ENCODE measurements around the gene SYNJ2.

SYNJ2 gene

DNA sequence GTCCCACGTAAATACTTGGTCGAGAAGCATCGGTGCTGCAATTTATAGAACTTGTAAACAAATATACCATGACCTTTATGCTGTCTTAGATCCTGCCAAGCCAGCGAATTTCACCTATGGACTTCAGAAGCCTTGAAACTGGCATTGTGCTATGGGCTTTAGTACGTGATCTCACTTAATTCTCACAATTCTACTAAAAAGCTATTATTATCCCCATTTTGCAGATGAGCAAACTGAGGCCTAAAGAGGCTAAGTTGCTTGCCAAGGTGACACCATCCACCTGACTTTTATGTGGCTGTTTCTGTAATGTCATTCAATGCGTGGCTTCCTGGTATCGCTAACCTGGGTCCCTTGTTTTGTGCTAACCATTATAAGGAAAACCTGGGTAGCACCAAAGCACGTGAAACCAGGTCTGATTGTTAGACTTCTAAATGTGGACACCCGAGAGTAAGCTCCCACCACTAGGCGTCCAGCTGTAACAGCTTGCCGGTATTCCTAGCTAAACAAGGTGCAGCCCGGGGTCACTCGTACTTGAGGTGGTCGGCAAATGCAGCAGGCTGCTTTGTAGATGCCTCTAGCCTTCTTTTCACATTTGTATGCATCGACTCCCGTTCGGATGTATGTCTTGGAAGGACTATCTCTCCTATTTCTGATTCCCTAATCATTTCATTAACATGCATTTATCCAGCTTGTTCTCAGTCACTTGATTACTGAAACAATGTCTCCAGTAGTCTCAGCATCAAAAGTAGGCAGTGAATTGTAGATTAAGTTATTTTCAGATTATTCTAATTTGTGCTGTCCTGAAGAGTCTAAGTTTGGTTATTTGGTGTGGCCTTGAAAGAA is 1.1 kb downstream of the SYNJ2 start:
- no peak for DNase-seq

DNA sequence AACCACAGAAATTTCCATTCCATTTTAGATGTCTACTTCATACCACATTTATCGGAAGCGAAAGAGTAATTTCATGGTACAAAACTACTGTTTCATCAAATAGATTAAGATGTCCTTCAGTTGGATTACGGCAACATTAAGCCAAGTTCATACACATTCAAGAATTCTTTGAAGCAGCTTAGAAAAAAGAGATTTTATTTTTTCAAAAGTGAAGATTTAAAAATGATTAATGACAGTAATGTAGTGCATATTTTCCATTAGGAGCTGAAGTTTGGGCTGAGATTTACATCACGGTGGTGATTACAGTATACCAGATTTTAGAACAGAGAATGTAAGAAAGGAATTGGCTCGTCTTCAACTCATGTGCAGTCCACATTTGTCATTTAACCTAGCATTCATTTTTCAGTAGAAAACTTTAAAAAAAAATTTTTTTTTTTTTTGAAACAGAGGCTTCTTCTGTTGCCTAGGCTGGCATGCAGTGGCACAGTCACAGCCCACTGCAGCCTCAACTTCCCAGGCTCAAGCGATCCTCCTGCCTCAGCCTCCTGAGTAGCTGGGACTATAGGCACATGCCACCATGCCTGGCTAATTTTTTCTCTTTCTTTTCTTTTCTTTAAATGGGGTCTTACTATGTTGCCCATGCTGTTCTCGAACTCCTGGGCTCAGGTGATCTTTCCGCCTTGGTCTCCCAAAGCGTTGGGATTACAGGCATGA is 1.9 kb downstream of the SYNJ2 start:
- DNase-seq, result no peak

DNA sequence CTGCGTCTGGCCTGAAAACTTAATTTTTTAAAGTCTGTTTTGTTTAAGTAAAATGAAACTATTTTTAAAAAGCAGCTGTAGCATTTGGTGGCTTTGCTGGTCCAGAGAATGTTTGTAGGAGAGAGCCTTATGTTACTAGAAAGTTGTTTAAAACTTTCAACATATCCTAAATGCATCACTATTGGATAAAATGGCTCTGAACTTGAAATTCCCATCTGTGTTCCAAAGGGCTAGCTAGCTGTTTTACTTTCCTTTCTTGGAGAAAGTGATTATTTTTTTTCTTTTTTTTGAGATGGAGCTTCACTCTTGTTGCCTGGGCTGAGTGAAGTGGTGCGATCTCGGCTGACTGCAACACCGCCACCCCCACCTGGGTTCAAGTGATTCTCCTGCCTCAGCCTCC is 2.5 kb downstream of the SYNJ2 start:
- no peak for DNase-seq

DNA sequence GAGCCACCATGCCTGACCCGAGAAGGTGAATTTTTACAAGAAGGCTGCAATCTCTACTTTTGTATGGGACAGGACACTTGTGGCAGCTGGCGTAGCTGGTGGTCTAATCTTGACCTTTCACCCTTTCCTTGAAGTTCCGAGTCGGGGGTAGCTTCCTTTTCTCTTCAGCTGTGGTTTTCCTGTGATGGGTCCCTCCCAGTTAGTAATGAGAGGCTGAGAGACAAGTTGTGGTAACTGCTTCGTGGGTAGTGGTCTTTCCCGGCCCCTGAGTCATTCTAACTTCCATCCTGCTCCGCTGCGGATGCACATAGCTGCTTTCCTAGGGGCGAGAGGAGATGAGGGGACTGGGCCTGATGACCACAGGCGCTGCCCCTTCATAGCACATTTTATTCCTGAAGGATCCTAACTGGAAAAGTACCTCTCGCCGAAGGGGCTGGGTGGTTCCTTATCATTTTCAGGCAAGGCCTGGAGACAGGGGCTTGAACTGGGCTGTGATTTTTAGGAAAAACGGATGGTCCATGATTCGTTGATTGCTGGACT is 3.1 kb downstream of the SYNJ2 start:
- DNase-seq, result no peak

DNA sequence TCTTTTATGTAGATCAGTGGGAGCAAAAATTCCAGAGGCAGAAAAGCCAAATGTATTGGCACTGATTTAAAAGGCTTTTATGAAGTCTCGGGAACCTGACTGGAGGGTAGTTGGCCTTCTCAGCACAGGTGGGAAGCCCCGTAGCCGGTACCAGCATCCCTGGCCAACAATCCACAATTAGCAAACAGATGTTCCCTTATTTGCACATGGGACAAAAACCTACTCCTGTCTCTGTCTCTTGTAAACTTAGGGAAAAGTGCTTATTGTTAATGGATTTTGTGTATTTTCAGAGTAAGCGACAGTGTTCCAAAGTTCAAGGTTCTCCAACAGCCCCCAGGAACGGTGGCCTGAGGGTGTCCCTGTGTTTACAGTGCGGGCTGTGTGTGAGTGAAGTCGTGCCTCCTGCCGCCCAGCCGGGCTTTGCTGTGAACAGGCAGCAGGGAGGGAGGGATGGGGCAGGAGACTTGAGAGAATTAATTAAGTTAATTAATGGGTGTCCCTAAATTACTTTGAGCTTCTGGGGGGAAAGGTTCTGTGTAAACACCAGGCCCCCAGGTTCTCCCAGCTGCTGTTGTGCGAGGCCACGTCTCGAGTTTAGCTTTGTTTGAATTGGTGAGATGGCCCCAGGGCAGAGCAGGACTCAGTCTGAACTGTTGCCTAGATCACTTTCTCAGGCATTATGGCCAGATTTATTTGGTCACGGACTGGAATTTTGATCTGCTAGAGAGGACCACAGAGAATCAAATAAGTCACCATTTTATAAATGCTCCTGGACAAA is 3.9 kb downstream of the SYNJ2 start:
- DNase-seq, result no peak

DNA sequence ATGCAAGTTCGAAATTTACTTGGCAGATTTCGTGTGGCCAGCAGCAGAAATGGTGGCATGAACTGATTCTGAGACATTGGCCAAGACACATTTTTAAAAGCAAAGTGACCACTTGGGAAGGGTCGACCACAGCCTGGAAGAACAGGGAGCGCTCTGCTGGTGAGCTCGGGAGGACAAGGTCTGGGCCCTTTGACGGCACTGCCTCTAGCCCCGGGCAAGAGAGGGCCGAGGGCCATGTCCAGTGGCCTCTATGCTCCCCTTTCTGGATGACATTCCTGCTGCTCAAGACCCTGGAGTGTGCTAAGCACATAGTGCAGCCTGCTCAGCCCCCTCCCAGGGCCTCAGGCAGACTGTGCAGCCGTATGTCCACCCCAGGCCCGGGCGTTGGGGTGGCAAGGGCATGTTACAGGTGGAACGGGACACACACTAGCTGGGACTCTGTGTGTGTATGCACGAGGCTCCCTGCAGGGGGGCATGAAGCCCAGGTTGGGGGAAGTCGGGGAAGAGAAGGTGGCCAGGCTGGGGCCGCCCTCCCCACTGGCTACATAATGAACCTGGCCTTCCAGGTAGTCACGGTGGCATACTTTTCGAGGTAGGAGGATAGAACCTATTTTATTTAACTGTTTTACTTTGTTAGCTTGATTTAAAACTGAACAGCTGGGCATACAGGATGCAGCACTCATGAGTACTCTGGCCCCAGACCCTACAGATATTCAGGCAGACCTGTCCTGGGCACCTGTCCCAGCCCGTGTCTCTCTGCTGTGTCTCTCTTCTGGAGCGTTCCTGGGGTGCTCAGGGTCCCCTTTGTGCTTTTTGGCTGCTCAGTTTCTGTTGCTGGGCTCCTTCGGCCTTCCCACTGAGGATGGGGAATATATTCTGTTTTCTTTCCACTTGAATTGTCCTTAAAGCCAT is 6.4 kb downstream of the SYNJ2 start:
- peak; percentile 58 for DNase-seq

DNA sequence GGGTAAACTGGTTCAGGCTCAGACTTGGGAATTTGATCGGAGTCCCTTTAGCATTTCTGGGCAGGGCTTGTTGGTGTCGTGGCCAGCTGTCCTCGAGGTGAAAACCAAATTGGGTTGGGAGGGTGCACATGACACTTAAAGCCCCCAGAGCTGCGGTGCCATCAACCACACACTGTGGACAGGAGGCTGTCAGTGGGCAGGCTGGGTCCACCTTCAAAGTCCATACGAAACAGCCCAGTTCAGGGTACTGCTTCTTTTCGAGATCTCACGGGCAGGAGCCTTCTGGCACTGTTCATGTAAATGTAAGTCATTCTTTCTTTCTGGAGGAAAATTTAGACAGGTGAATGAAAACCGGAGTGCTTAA is 7.0 kb downstream of the SYNJ2 start:
- peak; percentile 58 for DNase-seq

DNA sequence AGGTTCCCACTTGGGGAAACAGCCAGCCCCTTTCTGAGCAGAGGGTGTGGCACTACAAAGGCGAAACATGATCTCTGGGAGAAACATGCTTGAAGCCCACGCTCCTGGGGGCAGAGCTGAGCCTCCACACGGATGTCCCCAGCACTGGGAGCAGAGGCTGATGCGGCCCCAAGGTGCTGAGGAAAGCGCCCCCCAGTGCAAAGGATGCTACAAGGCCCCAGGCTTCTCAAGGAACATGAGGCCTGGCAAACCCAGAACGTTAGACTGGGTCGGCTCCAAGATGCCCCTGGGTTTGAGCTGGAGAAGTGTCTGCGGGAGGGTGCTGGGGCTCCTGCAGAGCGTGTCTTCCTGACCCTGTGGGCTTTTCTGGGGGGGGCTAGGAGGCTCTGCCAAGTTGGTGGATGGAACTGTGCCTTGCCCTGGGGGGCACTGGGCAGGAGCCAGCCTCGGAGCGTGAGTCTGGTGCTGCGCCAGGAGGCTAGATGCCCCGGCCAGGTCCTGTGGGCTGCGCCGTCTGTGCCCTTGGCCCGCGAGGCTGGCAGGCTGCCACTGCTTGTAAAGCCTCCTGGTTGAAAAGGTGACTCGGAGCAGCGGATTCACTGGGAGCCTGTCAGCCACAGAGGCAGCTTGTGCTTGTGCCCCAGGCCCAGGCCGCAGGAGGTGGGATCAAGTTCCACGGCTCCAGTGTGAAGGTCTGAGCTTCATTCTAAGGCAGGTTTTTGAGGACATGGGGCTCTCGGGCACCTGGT is 8.1 kb downstream of the SYNJ2 start:
- peak; percentile 83 for DNase-seq

DNA sequence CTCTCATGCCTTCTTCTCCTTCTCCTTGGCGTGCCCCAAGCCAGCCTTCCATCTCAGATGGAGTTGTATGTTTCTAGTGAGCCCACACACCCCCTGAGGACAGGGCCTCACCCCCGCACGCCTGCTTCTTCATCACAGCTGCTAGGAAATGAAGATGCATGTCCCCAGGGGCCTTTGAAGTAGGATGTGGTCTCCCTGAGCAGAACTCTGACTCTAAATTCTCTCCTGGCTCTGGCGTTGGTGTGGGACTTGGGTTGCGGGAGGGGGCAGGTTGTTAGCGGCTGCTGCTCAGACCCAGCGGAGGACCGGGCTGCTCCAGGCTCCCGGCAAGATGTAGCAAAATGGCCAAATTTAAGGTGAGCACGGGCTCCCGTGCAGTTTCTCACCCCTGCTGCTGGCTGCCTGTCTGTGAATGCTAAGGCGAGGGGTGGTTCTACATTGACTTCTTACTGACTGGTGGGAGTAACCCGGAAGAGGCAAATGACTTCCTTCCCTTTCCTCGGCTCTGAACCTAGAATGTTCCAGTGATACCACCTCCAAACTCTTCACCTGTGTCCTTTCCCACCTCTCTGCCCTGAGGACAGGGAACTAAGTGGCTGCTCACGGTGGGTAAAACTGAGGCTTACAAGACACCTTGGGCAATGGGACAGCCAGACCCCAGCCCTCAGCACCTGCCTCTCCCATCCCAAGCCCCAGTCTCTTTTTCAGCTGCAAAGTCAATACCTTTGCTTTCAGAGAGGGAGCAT is 8.8 kb downstream of the SYNJ2 start:
- DNase-seq, result no peak

DNA sequence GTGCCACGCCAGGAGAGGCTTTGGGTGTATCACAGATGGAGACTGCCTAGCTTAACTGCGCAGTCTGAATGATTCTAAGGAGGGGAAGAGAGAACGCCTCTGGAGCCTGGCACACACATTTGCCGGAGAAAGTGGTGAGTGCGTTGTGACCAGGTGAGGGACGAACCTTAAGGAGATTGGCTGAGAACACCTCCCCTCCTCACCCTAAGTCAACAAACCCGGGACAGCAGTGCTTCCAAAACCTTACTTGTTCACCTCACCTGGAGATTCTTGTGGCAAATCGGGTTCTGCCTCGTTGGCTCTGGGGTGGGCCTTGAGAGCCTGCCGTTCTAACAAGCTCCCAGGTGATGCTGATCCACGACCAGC is 9.4 kb downstream of the SYNJ2 start:
- no peak for DNase-seq

DNA sequence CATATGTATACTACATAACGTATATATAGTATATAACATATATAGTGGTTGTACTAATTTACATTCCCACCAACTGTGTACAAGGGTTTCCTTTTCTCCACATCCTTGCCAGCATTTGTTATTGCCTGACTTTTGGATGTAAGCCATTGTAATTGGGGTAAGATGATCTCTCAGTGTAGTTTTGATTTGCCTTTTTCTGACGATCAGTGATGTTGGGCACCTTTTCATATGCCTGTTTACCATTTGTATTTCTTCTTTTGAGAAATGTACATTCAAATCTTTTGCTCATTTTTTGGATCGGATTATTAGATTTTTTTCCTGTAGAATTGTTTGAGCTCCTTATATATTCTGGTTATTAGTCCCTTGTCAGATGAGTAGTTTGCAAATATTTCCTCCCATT is 11.4 kb downstream of the SYNJ2 start:
- no peak for DNase-seq

DNA sequence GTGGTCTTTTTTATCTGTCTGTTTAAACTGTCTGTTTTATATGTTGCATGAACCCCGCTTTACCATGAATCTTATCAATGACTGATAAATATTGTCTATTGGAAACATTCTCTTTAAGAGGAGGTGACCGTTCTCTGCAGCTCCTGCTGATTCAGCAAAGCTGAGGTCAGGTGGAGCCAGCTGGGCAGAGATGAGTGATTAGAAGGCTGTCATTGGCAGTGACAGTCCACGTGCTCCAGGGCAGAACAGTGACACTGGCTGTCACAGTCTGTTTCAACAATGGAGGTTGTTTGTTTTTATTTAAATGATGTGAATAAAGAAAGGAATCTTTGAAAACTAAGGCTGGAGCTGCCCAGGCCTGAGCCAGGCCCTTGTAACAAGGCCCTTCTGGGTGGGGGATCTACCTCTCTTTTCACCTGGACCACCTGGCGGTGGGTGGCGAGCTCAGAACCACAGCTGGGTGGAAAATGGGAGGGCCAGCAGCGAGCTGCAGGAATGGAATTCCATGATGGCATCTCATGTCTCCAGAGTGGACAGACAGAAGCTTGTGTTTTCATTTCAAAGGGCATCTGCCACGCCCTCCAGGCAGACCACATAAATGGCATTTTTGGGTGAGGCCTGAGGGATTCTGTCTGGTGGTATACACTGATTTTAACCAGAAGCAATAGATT is 12.6 kb downstream of the SYNJ2 start:
- DNase-seq, result peak; percentile 24

DNA sequence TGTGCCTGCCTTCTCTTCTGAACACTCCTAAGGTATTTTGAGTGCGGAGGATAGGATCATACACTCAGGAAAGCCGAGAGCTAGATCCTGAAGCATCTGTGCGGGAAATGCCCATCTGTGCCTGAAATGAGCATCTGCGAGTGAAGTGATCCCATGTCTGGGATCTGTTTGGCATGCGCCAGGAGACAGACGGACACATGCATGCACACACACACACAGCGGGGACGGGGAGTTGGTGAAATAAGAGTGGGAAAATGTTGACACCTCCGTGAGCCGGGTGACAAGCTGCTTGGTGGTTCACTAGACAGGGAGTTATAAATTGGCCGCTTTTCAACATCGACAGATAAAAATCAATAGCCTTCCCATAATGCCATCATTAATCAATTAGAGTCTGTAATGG is 13.8 kb downstream of the SYNJ2 start:
- no peak for DNase-seq

DNA sequence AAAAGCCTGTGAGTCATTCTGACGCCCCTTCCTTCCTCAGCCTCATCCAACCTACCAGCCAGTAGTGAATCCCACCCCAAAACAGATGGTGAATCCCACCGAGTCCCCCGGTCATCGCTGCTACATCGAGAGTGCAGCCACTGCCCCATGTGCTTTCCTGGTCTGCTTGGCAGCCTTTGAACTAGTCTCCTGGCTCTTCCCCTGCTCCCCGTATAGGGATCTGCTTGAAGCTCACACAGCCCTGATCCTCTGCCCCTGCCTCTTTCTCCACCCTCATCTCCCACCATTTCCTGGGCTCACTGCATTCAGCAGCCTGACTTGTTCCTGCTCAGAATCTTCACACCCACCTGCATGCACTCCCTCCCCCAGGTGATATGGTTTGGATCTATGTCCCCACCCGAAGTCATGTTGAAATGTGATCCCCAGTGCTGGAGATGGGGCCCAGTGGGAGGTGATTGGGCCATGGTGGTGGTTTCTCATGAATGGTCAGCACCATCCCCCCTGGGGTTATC is 14.6 kb downstream of the SYNJ2 start:
- no peak for DNase-seq

DNA sequence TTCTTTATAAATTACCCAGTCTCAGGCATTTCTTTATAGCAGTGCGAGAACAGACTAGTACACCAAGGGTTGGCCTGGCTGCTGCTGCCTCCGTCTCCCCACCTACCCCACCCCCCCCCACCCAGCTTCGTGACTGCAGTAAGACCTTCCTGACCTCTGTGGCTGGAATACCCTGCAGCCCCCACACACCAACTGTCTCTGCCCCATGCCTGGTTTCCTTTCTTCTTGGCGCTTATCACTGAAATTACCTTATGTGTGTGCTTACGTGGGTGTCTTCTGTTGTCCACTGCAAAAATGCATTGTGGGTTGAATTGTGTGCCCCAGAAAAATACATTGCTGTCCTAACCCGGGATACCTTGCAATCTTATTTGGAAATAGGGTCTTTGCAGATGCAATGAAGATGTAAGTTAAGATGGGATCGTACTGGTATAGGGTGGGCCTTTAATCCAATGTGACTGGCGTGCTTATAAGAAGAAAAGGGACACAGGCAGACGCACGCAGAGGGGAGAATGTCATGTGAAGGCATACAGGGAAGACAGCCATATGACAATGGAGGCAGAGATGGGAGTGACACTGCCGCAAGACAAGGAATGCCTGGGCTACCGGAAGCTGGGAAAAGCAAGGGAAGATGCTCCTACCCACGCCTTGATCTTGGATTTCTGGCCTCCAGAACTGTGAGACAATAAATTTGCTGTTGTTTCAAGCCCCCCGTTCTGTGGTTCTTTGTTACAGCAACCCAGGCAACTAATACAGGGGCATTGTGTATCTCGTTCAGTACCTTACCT is 15.4 kb downstream of the SYNJ2 start:
- DNase-seq, result no peak

DNA sequence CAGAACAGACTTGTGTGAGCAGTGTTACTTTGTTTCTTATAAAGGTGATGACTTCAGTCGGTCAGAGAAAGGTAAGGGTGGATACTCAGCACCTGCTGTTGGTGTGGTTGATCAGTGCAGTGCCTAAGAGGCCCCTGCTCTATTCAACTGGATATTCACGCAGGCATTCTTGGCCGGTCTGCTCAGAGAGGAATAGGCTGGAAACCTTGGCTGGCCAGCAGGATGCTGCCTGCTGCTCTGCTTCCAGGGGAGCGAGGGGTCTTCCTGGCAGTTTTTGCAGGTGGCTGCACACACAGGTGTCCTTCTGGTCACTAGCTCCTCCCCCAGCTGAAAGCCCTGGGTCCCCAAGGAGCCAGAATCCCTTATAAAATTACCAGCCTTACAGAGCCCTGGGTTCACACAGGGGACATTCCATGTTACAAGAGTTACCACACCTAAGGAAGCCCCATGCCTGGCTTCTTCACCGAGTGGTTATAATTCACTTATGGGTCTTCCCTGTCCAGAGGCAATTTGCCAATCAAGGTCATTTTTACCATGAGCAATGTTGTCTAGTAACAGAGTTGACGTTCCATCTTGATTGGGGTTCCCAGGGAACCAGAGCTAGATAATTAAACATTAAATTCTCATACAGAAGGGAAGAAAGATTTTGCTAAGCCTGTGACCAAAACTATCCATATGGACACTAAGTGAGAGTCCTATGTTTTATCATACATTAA is 16.4 kb downstream of the SYNJ2 start:
- DNase-seq, result no peak

DNA sequence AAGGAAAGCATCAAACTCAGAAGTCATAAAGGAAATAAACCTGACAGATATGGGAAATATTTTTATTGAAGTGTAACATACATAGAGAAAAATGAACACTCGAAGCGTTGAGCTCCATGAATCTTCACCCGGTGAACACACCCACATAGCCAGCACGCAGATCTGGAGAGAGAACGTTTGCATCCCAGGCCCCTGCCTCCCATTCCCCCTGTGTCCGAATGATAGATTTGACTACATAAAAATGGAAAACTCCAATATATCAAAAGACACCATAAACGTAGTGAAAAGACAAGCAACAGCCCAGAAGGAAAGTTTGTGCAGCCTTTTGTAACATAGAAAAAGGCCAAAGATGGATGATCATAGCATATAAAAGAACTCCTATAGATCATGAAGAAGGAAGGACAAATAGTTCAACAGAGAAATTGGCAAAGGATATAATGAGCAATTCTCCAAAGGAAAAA is 17.1 kb downstream of the SYNJ2 start:
- DNase-seq, result no peak
